HPDE6-E6E7 (cell line): Measurements from ENCODE around the gene LDLRAP1.

Source experiments
- DNase-seq: peaks from one replicate; pipeline ENCODE4 v3.0.0; 2011; ENCODE audit warnings: missing footprints; ENCODE audit errors: extremely low spot score

Gene LDLRAP1

GRCh38 chr1:25562101-25562927, 18.9 kb downstream of the LDLRAP1 start:
- DNase-seq, result no peak

GRCh38 chr1:25562928-25563283, 19.5 kb downstream of the LDLRAP1 start:
- no peak for DNase-seq

- no peak for DNase-seq
Observed at GRCh38 chr1:25563330-25564215, 20.2 kb downstream of the LDLRAP1 start.

GRCh38 chr1:25564777-25565574, 21.6 kb downstream of the LDLRAP1 start:
- no peak for DNase-seq

GRCh38 chr1:25565626-25566025, 22.2 kb downstream of the LDLRAP1 start:
- no peak for DNase-seq

GRCh38 chr1:25566176-25566729, 22.8 kb downstream of the LDLRAP1 start:
- no peak for DNase-seq

- DNase-seq, result no peak
Observed at GRCh38 chr1:25566730-25567341, 23.4 kb downstream of the LDLRAP1 start.

- no peak for DNase-seq
Observed at GRCh38 chr1:25567710-25568089, 24.3 kb downstream of the LDLRAP1 start.

GRCh38 chr1:25568090-25568833, 24.9 kb downstream of the LDLRAP1 start:
- peak; percentile 88 for DNase-seq

- DNase-seq, result peak; percentile 93
Observed at GRCh38 chr1:25568834-25569596, 25.6 kb downstream of the LDLRAP1 start.

GRCh38 chr1:25569597-25570396, 26.4 kb downstream of the LDLRAP1 start:
- DNase-seq, result no peak

GRCh38 chr1:25570798-25571521, 27.6 kb downstream of the LDLRAP1 start:
- no peak for DNase-seq

GRCh38 chr1:25571522-25571970, 28.1 kb downstream of the LDLRAP1 start:
- DNase-seq, result no peak

GRCh38 chr1:25572107-25572506, 28.7 kb downstream of the LDLRAP1 start:
- no peak for DNase-seq

- no peak for DNase-seq
Observed at GRCh38 chr1:25572708-25573590, 29.5 kb downstream of the LDLRAP1 start.

- DNase-seq, result no peak
Observed at GRCh38 chr1:25573591-25573930, 30.2 kb downstream of the LDLRAP1 start.

- no peak for DNase-seq
Observed at GRCh38 chr1:25573961-25574360, 30.6 kb downstream of the LDLRAP1 start.
